HG03558 (cell line): ENCODE data around the gene AGXT.

ENCODE experiments used
- ATAC-seq: cut with Tn5 transposase; IDR thresholded peaks from one replicate; pipeline ENCODE4 v1.9.1; 2021; ENCODE audit warnings: moderate number of reproducible peaks; ENCODE audit not compliant: unreplicated experiment; ENCODE audit errors: extremely low read depth

AGXT gene

DNA sequence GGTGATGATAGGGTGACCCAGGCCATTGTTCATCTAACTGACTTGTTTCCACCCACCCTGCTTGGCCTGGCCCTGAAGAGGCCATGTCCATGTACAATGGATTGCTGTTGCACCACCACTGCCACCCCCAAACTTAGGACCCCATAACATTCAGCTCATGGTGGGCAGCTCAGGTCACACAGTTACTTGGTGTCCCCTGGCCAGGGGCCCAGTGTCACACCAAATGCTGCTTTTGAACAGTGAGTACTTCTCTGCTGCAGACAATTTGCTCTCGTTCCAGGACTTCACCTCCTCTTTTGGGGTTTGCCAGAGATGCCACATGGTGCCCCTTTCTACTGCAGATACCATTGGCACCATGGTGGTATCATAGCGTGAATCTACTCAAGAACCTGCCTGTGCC, 15.6 kb downstream of the AGXT start:
- no peak for ATAC-seq

DNA sequence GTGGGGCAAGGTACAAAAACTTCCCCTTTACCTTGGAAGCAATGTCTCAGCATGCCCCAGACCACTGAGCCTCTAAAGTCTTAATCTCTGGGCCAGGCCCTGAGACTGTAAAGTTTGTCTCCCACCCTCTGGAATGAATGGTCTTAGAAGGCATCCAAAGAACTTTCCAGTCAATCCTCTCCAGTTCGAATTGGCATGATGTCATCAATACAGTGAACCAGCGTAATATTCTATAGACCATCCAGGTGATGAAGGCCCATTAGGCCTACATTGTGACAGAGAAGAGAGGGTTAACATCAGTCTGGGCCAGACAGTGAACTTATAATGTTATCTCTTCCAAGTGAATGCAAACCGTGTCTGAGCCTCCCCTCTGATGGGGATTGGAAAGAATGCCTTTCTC, 16.1 kb downstream of the AGXT start:
- no peak for ATAC-seq

DNA sequence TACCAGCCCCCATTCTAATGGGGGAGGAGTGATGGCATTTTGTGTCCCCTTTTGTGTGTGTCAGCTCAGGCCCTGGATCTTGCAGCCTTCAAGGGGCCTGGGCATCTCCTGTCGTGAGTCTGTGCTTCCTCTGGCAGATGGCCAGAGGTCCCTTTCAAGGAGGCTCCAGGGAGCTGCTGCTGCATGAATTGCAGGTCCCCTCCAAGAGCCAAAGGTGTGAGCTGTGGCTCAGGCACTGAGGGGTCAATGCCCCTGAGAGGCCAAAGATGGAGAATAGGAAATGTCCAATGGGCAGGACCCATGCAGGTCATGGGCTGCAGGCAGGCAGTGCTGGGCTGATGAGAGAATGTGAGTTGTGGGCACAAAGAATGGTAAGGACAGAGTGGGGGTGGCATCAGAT, 16.9 kb downstream of the AGXT start:
- no peak for ATAC-seq

DNA sequence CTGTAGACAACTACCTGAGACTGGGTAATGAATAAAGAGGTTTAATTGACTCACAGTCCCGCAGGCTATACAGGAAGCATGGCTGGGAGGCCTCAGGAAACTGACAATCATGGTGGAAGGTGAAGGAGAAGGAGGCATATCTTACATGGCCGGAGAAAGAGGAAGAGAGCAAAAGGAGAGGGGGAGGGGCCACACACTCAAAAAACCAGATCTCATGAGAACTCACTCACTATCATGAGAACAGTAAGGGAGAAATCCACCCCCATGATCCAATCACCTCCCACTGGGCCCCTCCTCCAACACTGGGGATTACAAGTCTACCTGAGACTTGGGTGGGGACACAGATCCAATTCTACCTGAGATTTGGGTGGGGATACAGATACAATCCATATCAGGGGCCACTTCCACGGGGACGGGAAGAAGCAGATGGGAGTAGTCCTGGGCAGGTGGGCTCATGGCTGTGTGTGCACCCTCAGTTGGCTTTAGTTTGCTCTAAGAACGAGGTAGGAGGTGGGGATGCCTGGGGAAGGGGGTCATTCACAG, 17.5 kb downstream of the AGXT start:
- no peak for ATAC-seq

DNA sequence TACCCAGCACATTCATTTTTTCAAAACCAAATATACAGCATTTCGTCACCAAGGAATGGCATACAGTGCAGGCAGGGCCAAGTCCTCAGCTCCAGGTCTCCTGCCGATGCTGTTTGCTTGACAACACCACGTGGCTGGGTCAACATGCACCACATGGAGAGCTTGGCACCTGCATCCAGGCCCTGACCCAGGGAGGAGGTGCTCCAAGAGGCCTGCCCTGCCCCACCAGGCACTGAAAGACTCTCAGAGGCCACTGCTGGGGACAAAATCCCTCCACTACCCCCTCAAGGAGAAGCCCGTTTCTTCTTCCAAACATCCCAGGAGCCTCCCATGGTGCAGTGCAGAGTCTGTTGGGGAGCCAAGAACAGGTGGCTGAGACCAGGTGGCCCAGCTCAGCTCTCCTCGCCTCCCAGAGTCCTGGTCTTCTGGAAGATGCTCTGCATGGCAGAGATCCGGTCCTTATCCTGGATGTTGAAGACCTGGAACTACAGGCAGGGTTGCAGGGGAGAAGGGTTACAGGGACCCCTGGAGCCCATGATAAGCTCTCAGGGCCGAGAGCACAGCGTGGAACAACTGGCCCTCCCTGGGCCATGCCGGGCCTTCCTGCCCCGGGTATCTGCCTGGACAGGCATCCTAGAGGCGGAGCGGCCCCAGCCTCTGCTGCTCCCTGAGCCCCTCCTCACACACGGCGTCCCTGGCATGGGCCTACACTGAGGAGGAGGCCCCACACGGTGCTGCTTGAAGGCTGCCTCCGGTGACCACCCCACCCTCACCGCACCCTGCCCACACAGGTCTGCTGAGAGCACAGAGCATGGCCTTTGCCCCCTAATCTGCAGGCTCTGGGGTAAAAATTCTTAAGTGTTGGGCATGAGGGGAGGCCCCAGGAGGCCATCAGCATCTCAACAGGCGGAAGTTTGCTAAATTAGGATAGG, 18.3 kb downstream of the AGXT start:
- ATAC-seq: no peak

DNA sequence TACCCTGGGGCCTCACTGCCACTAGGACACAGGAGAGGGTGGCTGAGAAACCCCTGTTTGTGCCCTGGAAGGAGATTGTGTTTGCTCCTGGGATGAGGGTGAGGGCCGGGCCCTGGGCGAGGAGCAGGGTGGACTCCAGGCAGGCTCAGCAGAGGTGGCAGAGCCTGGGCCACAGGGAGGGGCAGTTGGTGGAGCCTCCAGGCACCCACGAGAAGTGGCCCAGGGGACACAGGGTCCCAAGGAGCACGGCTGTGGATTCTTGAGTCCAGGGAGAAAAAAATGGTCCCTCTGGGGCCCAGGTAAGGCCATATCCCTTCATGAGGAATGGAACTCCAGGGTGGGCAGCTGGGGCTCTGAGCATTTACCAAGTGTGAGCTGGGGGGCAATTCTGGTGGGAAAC, 19.0 kb downstream of the AGXT start:
- ATAC-seq: no peak

DNA sequence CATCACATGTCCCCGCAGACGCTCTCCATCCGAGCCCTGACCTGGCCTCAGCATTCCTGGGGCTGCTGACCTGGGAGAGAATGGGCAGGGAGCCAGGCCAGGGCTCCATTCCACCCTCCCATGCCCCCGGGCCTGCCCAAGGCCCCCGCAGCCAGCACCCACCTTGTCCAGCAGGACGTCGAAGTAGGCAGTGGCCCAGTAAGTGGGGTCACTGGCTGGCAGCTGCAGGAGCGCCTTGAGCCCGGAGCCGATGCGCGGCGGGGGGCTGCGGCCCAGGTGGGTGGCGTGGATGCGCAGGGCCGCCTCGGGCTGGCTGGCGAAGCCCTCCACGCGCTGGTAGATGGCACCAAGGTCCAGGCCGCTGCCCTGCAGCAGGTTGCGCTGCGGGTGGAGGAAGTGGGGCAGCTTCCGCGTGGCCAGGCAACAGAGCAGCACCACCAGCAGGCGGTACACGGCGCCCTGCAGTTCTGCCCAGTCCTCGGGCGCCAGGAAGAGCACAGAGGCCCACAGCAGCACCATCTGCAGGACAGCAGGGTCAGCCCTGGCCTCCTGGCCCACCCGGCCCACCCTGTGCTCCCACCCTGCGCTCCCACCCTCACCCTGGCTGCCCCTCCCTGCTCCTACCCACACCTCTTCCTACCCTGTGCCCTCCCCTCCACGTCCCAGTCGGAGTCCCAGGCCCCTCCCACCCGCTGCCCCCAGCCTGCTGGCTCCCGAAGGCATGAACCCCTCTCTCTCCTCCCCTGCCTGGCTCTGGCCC, 19.7 kb downstream of the AGXT start:
- ATAC-seq: no peak

DNA sequence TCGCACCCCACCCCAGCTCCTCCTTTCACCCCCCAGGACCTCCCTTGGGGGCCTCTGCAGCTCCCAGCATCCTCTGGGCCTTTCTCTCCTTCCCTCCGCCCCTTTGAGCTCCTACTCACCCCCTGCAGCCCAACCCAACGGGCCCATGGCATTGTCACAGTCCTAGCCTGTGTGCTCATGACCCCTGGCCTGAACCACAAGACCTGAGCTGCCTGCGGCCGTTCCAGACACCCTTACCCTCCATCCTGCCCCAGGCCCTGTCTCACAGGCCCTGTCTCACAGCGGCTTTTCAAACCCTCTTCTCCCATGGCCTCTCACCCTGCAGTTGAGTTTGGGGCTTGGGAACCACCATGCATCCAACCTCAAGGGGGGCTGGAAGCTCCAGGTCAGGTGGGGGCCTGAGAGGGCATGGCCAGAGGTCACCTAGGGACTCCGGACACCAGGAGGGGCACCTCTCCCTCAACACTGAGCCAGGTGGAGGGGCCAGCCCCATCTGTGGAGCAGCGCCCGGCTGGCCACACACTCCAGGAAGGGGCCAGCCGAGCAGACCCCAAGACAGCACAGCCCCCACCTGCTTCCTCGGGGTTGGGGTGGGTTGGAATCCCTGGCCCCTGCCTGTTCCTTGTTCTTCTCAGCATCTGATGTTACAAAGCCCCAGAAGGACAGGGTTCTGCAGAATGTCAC, 20.4 kb downstream of the AGXT start:
- no peak for ATAC-seq

DNA sequence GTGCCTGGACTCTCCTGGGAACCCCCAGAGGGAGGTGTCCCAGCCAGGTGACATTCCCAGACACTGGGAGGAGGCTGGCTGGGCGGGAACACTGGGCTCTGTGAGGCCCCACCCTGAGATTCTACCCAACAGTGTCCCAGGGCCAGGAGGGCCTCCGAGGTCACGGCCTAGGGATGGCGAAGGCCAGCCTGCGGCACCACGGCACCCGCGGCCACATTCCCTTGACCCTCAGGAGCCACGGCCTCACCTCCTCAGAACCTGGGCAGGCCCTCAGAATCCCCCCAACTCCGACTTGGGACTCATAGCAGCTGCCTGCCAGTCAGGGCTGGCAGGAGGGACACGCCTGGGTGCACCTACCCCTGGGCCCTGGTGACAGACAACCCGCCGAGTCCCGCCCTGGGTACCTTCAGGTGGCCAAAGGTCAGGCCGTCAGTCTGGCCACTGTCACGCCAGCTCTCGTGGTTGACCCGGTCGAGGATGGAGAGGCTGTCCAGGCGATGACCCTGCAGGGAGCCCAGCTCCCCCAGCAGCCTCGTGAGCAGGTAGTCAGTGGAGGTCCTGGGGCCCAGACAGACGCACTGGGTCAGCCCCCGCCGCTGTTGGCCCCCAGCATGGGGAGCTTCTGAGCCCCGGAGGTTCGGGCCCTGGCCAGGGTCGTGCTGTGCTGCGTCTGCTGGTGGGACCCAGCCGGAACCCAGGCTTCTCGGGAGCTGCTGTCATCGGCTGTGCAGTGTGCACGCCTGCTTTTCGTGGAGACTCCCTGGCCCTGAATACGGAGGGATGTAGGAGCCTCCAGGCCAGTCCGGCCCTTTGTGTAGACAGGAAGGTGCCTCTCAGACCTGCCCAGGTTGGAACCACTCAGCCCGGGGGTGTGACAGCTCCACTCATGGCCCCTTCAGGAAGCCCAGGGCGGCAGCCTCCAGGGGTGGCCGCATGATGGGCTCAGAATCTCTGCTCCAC, 21.3 kb downstream of the AGXT start:
- ATAC-seq: no peak

DNA sequence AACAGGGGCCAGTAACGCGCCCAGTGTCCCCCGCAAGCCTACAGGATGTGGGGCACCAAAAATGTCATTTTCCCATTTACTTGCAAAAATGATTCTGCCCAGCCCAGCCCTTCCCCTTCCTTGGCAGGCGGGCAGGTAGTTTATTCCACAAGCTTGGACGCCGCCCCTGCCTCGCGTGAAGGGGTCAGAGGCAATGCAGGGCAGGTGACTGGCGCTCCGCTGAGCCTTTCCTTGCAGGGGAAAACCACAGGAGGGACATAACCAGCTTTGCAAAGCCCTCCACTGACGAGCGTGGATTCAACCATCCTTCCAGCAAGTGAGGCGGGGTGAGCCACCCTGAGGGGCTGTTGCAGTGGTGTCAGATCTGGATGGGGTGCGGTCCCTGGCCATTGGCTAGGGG, 22.1 kb downstream of the AGXT start:
- ATAC-seq: no peak

DNA sequence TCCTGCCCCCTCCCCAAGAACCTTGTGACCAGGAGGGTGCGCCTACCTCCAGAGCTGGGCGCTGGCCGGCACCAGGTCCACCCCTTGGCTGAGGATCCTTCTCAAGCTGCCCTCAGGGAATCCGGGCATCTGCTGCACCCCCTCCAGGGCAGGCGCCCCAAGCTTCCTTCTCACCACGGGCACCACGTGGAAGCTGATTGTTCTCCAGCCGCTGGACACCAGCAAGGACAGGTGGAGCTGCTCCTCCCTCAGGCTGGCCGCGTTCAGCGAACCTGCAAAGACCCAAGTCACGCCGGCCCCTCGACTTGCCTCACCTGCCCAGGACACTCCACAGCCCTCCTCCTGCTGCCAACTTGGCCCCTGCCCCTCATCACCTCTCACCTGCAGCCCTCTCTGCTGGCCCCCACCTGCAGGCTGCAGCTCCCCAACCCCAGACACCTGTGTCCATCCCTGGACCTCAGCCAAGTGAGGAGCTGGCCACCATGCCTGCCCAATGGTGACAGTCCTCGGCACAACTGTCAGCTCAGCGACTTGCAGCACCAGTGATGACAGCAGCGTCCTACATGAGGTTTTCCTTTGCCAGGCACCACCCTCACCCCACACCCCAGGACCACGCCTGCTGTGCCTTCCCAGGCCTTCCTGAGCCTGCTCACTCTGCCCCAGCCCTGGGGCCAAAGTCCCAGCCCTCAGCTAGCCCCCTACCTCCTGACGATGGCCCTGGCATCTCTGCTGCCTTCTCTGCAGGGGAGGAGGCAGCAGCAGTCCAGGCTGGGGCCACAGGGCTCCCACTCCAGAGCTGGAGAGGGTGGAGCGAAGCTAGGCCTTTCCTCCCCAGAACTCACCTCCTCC, 23.1 kb downstream of the AGXT start:
- no peak for ATAC-seq

DNA sequence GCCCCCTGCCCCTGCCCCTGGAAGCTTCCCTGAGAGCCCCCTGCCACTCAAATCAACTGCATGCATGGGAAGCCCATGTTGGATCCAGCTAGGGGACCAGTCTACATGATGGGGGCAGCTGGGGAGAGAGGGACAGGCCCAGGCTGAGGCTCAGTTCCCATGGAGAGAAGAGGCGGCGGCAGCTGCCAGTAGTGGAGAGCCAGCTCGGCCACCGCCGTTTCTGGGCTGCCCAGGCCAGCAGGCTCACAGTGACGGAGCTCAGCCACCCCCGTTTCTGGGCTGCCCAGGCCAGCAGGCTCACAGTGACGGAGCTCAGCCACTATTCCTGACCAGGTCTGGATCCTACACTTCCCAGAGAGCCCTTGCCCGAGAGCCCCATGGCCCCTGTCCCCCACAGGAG, 23.7 kb downstream of the AGXT start:
- ATAC-seq: no peak

DNA sequence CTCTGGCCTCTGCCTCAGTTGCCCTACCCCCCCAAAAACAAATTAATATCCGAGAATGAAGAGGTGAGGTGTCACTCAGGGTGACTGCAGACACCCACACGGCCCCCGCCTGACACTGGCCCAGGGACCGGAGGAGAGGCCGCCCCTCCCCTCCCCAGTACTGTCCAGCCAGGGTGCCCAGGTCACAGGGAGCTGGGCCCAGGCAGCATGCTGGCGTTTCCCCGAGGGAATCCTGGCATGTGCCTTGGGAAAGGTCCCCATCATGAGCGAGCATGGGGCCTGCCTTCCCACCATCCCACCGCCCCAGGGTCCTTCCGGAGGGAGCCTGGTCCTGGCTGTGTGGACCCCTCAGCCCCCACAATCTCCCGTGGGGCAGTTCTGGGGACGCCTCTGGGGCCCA, 24.3 kb downstream of the AGXT start:
- ATAC-seq: no peak

DNA sequence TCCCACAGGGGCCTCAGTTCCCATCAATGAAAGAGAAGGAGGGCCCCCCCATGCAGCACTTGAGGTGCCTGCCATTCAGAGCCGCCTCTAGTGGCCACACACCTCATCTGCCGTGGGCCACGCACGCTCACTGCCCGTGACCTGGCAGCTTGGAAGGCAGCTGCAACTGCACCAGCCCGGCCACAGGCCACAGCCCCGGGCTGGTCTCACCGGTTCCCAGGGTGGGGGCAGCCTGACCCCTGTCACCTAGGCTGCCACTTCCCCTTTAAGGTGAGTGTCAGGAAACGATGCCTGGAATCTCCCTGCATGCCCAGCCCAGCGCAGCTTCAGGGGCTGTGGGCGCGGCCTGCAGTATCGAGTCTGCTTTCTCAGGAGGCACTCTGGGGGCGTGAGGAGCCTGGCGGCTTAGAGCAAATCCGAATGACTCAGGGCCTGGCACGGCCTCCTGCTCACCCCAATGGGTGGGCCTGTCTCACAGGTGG, 24.8 kb downstream of the AGXT start:
- no peak for ATAC-seq

DNA sequence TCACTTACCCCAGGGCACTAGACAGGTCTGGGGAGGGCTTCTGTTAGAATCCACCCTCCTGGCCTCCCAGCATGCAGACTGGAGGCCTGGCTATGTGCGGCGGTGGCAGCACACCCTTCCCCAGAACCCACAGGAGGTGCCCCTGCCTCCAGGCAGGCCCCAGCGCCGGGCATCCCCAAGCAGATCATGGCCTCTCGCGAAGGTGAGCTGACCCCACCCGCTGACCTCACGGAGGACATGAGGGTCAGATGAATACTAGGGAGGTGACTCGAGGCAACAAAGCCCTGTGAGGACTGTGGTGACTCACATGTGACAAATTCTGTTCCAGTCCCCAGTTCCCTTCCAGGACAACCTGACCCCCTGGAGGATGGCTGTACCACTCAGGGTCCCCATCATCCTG, 25.4 kb downstream of the AGXT start:
- ATAC-seq: no peak

DNA sequence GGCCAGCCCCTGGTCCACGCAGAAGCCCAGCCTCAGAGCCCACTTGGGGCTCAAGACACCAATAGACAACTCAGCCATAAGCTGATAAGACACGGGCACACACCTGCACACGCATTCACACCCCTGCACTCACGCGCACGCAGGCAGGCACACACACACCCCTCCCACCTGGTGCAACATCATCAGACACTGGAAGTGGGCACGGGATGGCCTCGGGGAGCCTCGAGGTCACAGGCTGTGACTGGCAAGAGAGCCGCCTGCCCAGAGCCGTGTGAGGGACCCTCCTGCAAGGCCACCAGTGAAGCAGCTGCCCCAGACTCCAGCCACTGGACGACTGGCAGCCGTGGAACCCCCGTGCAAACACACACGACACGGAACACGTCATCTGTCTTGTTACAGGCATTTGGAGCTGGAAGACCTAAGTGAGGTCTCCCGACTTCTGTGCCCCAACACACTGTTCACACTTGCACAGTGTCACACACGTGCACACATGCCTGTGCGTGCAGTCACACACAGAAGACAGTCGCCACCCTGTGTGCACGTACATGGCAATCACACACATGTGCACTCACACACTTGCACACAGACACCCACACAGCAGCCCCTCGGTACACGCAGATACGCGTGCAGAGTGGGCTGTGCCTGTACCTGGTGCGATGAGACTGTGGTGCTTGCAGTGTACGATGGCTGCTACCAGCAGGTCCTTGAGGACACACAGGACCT, 26.4 kb downstream of the AGXT start:
- ATAC-seq: no peak

DNA sequence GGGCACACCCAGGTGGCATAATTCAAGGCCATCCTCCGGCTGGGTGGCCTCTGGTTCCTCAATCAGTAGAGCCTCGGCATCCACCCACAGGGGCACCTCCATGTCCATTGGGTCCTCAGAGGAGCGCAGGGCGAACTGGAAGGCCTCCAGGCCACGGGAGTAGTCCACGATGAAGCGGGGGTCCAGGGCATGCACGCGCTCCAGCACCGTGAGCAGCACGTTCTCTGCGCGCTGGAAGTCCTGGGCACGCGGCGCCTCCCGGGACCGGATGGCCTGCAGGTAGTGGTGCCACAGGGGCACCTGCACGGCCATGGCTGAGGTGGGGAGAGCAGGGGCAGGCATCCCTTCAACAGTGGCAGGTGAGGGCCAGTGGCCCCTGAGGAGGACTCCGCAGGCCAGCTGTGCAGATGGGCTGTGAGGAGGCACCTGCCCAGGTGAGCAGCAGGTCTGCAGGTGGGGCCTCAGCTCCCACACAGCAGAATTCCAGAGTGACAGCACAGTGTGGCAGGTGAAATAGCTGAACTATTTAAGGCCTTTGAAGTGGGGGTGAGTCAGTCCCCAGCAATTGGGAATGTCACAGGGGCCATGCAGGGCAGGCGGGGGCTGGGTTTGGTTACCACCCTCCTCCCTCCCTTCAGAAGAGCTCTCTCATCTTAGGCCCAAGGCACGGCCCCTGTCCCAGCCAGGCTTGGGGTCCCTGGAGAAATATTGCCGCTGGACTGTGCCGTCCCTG, 27.2 kb downstream of the AGXT start, which contains the start of gene MAB21L4:
Gene MAB21L4, minus strand, starts transcription at position 501 of the 733 bp plus-strand sequence. Its CDS starts 159 bp downstream, at position 342.
- ATAC-seq: no peak
